ENCODE results near the gene HOXC10.

The HOXC10 gene

DNA sequence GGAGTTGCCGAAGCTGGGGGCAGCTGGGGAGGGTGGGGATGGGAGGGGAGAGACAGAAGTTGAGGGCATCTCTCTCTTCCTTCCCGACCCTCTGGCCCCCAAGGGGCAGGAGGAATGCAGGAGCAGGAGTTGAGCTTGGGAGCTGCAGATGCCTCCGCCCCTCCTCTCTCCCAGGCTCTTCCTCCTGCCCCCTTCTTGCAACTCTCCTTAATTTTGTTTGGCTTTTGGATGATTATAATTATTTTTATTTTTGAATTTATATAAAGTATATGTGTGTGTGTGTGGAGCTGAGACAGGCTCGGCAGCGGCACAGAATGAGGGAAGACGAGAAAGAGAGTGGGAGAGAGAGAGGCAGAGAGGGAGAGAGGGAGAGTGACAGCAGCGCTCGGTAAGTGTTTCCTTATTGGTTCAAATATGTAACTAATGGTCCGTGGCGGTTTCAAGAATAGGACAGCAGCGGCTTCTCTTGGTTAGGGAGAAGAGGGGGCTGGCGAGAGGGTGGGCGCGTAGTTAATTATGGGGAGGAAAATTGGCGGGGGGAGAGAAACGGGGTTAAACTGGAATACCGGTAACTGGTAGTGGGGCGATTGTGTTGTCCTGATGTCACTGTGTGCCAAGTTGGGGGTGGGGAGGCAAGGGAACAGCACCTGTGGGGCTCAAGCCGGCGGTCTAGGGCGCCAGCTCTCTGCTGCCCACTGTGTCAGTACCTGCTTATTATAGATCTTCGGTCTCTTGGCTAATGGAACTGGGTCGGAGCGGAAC lies 32.3 kb downstream of the HOXC10 start:
- peak; percentile 98 for DNase-seq

DNA sequence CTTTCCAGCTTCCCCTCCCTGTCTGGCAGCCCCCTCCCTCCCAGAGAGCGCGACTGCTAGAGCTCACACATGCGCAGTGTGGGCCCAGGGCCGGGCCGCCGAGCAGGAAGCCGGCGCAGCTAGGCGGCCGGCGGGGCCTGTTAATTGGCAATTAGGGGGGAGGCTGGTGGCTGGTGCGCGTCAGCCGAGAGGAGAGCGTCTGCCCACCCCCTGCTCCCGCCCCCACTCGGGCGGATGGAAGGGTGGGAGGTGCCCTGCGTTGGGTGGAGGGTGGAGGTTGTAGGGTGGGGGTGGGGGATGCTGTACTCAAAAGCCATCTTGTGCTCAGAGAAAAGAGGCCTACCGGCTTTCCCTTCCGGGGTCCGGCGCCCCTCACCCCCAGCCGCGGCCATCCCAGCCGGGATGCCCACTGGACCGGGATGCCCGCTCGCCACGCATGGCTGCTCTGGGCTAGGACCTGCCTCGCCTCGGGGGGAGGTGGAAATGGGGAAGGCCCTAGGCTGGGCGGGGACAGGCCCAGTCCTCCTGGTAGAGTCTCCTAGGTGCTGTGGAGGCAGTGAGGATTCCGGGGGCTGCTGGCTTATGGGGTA lies 33.0 kb downstream of the HOXC10 start:
- DNase-seq = peak; percentile 99

DNA sequence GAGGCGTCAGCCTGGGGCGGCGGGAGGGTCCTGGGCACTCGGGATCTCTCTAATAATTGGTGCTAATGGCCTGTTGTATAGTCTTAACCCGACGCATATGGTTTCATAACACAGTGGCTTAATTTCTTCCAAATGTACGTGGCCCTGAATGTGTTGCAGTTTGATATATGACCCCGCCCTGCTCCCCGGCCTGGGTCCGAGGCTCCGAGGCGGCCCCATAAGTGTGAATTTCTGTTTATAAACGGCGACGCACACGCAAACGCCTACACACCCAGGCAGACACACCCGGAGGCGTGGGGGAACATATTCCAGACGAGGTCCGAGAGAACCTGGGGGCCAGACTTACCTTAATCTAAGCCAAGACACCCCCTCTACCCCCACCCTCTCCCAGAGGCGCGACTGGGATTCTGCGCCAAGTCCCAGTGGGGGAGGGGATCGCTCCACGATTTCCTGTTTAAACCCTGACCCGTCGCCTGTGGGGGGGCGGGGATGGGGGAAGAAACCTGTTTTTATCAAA lies 33.6 kb downstream of the HOXC10 start:
- peak; percentile 83 for DNase-seq

DNA sequence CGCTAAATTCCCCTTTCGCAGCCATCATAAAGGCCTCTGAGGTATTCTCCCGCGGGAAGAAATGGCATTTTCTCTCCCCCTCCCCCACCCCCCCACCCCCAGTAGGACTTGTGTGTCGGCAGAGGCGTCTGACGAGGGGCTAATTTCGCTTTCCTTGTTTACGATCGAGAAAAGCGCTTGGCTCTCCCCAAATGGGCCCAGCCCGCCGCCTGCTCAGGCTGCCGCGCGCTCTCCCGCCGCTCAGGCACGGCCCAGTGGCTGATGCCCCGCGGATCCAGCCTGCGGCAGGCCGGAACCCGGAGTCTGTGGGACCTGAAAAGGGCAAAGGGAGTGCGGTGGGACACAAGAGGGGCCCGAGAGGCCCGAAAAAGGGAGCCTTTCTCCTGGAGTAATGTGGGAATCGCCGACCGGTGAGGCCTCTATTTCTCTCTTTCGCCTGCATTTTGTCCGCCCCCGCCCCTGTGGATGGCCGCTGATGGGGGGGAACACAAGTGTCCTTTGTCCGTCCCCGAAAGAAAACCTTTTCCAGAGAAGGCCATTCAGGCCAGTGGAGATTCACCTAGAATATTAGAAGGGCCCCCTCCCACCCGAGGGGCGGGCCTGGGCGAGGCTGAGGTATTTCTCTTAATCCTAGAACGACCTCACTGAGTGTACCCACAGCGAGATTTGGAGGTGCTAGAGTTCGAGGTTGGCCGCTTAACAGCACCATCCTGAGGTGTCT lies 34.3 kb downstream of the HOXC10 start:
- DNase-seq = peak; percentile 77

DNA sequence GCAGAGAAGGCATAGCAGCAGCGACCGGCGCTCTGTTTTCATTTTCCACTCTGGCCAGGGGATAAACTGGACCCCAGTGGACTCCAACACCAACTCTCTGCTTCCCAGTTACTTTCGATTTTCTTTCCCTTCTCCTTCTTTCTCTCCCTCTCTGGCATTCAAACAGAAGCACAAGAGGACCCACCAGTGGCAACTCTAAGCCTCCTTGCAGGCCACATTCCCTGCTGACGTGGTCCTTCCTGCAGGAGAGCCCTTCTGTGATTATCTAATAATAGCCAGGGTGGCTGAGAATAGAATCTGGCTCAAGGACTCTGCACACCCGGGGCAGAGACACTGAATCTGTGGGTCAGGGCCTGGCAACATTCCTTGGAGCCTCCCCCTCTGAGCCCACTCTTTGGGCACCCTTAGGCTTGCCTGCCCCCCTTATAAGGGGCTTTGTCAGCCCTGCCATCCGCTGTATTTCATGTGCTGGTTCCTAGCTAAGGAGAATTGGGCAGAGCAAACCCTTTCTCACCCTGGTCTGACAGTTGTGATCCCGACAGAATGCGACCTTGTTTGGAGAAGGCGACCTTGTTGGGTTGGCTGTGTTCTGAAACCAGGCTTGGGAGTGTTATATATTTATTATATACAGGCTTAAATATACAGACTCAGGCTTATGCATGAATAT lies 35.1 kb downstream of the HOXC10 start:
- peak; percentile 43 for DNase-seq

DNA sequence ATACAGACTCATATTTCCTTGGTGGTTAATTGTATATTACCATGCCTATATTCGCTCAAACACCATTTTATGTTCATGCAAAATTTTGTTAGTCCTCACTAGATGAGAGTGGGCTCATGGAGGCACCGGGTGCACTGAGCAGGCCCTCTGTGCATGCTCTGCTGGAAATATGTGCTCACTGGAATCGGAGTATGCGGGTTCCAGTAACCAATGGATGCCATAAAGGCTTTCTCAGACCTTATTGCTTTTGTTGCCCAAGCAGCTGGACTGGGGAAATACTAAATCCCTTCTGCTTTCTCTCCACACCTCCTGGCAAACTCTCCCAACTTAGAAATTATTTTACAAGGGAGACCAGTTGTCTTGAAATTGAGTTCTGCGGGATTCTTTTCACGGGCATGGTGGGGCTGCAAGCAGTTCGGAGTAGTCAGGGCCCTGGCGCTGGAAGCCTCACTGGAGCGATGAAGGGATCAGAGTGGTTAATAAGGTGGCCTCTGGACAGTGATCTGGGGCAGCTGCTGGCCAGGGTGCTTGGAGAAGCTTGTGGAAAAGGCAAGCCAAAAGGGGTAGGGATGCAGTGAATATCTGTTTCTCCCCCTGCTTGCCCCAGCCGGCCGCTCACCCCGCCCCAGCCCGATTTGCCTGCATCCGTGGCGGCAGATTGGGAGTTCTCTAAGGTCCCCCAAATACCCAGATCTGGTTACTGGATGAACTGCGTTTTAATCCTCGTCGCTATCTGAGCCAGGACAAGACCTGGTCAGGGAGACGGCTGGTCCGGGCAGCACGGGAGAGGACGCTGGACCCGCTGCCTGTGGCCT lies 35.9 kb downstream of the HOXC10 start:
- DNase-seq = no peak

DNA sequence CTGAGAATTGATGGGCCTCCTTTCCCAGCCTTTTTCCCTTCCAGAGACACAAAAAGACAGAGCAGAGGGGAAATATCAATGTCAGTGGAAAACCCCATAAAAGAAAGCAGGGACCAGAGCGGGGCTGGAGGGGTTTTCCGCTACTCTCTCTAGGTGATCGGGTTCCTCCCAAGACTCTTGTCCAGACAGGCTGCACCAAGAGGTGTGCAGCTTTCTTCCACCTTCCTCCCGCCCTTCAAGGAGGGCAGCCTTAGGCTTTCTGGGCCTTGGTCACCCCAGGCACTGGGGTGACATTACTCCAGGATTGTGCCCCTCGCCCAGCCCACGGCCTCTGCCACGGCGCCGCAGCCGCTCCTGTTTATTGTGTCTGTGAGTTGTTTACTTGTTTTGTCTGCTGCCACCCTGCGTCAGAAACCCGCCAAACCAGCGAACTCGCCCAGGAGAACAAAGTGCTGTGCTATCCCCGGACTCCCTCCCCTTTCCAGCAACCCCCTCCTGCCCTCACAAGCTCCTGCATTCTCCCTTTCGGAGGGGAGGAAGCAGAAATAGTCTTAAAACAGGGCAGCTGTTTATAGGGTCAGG lies 36.6 kb downstream of the HOXC10 start:
- no peak for DNase-seq

DNA sequence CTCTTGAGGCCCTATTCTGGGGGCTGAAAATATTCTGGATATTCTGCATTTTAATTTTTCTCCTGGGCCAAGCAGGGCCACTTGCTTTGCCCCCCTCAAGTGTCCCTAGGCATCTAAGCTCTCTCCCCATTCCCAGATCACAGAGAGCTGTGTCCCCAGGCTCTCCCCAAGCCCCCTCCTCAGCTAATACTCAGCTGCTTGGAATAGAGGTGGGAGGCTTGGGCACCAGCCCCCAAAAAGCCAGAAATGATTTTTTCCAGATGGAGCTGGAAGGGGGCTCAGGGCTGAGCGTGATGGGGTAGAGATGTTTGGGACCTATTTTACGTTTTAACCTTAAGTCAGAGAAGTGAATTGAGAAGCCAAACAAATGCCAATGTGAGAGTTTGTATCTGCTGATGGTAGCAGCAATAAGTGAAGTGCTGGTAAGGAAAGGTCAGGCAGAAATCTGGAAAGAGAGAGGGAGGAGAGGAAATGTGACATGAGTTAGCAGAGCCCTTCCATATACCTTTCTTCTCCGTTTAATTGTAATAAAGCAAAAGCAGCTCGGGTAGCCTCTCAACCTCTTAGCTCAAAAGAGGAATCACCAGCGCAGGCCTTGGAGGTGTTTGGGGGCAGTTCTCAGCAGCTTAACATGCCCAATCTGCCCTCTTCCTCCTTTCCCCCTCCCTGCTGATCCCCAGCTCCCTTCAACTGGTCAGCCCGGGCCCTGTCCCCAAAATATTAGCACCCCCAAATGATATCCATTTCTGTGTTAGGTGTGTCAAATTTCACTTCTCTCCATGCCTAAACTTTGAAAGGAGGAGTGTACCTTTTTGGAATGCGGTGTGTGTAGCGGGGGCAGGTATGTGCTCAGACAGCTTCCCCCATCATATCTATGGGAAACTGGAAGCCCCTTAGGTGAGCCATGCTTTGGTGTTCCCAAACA lies 38.3 kb downstream of the HOXC10 start:
- DNase-seq = no peak

DNA sequence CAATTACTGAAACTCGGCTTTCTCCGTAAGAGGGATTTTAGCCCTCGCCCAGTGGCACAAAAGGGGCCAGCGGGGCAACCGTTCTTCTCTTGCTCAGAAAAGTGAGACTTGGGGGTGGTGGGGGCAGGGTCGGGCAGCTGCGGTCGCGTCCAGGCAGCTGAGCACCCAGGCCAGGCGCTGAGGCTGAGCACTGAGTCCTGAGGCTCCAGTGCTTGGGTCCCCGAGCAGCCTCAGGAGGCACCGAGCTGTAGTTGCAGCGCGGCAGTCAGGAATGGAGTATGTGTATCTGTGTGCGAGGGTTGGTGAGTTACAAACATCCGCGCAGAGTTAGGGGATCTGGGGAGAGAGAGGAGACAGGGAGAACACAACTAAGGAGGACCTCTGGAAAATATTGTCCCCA lies 39.2 kb downstream of the HOXC10 start:
- DNase-seq = no peak

DNA sequence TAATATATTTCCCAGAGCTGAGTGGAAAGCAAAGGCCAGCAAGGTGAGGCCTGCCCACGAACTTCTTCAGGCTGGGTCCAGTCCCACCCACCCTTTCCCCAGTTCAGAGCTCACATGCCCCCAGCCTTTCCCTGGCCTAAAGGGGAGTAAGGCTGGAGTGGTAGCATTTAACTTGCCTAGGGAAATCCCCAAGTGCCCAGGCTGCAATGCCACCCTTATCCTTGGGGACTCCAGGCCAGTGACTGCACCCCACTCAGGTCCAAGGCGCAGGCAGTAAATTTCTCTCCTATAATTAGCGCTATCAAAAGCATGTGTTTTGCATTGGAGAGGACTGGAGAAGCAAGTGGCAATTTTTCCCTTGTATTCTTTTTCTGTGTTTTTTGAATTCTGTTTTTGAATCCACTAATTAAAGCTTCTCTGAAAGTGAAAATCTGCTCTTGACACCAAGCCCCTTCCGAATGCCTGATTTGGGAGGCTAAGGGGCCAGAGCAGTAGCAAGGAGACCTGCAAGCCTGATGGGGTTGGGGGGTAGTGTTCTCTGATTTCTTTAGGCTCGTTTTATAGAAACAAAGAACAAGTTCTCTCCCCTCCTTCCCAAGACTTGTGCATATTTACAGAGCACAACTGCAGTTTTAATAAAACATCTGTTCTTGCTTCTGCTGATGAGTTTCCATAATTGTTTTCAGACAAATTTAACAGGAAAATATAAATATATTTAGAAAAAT lies 39.8 kb downstream of the HOXC10 start:
- no peak for DNase-seq

DNA sequence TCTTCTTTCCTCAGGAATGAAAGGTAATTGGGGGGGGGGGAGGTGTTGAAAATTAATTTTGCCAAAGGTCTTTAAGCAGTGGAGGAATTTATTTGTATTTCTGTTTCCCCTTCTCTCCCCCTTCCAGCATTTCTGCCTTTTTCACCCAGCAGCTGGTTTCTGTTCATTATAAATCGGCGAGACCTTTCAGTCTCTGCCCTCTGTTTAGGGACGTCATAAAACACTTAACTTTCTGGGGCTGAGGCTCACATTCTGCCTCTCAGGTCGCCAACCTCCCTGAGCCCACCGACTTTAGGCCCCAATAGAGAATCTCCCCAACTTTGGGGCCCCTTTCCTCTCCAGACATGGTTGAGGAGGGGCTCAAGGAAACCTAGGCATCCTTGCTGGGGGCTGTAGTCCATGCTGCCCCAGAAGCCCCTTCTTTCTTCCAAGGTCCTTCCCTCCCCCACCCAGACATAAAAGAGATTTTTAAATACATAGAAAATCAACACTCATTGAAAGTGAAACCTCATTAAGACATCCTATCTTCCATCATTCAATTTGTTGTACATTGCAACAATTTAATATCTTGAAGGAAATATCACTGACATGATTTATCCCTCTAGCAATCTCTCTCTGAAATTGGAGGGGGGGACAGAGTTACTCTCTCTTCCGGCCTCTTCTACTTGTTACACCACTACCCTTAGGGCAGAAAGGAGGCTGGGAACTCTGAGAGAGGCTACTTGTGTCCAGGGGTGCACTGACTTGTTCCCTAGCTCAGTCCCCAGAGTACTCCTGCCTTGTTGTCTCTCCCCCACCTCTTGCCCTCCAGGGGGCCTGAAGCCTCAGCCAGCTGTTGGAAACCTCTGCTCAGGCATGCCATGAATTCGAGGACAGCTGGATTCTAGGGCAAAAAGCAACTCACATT lies 40.8 kb downstream of the HOXC10 start:
- DNase-seq = peak; percentile 40

DNA sequence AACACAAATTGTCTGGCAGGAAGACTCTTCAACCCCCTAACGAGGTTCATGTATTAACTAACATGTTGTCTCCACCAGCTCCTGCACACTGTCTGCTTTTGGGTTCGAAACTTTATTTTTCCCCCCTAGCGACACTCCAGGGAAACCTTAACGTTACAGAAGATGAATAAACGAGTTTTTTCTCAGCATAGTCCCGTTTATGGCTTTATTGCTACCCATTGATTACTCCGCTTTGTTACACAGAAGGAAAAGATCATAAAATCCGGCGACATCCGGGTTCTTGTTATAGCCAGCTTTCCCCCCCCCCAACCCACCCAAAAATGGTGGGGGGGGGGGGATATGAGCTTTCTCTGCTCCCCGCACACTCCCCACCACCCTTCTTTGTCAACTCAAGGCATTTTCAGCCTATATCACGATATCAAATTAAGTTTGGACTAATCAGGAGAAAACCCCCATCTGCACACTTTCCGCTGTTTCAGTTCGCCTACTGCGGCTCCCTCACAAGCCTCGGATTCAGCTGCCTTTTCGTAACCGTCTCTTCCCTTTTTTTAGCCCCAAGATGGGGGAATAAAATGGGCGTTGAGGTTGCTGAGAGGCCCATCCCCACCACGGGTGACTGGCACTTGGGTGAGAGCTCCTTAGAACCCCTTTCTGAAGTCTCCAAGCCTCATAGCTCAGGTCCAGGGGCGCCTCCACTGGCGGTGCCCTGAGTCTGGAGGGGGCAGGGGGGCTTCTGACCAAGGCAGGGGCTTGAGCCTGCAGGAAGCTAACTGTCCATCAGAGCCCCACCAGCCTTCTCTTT lies 41.9 kb downstream of the HOXC10 start:
- DNase-seq = no peak

DNA sequence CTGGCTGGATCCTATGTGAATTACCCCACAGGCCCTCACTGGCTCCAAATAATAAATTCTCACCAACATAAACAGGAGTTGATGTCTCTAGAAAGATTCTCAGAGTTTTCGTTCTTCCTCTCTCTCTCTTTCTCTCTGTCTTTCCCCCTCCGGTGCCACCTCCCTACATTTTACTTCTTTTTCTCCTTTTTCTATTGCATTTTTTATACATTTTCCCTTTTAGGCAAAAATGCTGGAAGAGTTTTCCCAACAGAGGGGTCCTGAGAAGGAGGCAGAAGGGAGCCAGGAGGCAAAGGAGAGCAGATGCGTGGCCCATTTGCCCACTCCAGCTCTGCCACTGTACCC lies 42.5 kb downstream of the HOXC10 start:
- DNase-seq = no peak

DNA sequence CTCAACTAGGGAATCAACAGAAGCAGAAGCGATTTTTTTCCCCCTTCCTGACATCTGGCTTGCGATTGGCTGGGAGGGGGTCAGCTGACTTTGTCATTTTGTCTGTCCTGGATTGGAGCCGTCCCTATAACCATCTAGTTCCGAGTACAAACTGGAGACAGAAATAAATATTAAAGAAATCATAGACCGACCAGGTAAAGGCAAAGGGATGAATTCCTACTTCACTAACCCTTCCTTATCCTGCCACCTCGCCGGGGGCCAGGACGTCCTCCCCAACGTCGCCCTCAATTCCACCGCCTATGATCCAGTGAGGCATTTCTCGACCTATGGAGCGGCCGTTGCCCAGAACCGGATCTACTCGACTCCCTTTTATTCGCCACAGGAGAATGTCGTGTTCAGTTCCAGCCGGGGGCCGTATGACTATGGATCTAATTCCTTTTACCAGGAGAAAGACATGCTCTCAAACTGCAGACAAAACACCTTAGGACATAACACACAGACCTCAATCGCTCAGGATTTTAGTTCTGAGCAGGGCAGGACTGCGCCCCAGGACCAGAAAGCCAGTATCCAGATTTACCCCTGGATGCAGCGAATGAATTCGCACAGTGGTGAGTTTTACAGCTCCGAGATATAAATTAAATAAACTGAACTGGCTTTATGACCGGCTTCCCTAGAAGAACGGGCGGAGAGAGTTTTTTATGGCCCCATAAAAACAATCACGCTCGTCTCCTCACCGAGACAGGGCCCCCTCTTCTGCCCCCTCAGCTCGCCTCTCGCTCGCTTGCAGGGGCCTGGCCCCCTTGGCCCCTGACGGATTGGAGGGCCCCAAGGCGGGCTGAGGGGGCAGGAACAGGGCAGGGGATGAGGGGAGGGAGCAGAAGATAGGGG lies 43.6 kb downstream of the HOXC10 start, which contains the start of gene HOXC6:
TSS of gene HOXC6 (plus strand) at position 127 of the 888 bp plus-strand sequence. CDS start at position 209, 82 bp downstream.
- no peak for DNase-seq

DNA sequence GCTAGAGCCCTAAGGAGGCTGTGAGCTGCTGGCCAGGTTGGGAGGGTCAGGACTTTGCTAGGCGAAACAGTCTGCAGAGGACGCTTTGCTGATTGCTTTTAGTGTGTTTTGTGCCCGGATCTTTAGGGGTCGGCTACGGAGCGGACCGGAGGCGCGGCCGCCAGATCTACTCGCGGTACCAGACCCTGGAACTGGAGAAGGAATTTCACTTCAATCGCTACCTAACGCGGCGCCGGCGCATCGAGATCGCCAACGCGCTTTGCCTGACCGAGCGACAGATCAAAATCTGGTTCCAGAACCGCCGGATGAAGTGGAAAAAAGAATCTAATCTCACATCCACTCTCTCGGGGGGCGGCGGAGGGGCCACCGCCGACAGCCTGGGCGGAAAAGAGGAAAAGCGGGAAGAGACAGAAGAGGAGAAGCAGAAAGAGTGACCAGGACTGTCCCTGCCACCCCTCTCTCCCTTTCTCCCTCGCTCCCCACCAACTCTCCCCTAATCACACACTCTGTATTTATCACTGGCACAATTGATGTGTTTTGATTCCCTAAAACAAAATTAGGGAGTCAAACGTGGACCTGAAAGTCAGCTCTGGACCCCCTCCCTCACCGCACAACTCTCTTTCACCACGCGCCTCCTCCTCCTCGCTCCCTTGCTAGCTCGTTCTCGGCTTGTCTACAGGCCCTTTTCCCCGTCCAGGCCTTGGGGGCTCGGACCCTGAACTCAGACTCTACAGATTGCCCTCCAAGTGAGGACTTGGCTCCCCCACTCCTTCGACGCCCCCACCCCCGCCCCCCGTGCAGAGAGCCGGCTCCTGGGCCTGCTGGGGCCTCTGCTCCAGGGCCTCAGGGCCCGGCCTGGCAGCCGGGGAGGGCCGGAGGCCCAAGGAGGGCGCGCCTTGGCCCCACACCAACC lies 44.8 kb downstream of the HOXC10 start:
- no peak for DNase-seq

DNA sequence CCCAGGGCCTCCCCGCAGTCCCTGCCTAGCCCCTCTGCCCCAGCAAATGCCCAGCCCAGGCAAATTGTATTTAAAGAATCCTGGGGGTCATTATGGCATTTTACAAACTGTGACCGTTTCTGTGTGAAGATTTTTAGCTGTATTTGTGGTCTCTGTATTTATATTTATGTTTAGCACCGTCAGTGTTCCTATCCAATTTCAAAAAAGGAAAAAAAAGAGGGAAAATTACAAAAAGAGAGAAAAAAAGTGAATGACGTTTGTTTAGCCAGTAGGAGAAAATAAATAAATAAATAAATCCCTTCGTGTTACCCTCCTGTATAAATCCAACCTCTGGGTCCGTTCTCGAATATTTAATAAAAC lies 45.5 kb downstream of the HOXC10 start:
- DNase-seq = no peak
